Thymus (tissue), 11 donors: ENCODE measurements around the gene S100A7A. TPM values are rescaled to one million over a fixed set of nuclear protein-coding genes. Genes with fewer than 3 reads are reported as not detected.

Source experiments
- DNase-seq, 9 donors: peaks; one replicate each; pipeline ENCODE4 v3.0.0-alpha.2; 2013; ENCODE audit warnings: low spot score in 9 of 9, low read depth in 6 of 9, missing footprints in 1 of 9
- H3K27ac ChIP-seq, 2 donors: one replicate each; pipeline ENCODE4 v1.5.1; 2013; ENCODE audit warnings: control low read depth in 1 of 2, low read depth in 1 of 2, low read length in 1 of 2, mild to moderate bottlenecking in 1 of 2, moderate library complexity in 1 of 2
- H3K27me3 ChIP-seq, 2 donors: one replicate each; pipeline ENCODE4 v1.5.1; 2013; ENCODE audit warnings: low read length in 1 of 2; ENCODE audit not compliant: control insufficient read depth in 2 of 2, insufficient read depth in 1 of 2
- H3K36me3 ChIP-seq, 2 donors: one replicate each; pipeline ENCODE4 v1.5.1; 2013; ENCODE audit warnings: low read length in 1 of 2, mild to moderate bottlenecking in 1 of 2, moderate library complexity in 1 of 2; ENCODE audit not compliant: control insufficient read depth in 2 of 2, insufficient read depth in 2 of 2
- H3K4me1 ChIP-seq, 2 donors: one replicate each; pipeline ENCODE4 v1.5.1; 2013; ENCODE audit warnings: low read length in 2 of 2; ENCODE audit not compliant: control insufficient read depth in 2 of 2, insufficient read depth in 2 of 2
- H3K4me3 ChIP-seq, 2 donors: one replicate each; pipeline ENCODE4 v1.5.1; 2013; ENCODE audit warnings: low read length in 2 of 2, control low read depth in 1 of 2, mild to moderate bottlenecking in 1 of 2
- H3K9me3 ChIP-seq, 2 donors: one replicate each; pipeline ENCODE4 v1.5.1; 2013; ENCODE audit warnings: low read length in 1 of 2, mild to moderate bottlenecking in 1 of 2; ENCODE audit not compliant: control insufficient read depth in 2 of 2, insufficient read depth in 1 of 2
- WGBS: extraction: QIAGEN DNeasy Blood & Tissue Kit; methylation state at CpG from one replicate; pipeline ENCODE4 v1.1.7; 2013; 5-methylcytosine and 5-hydroxymethylcytosine counted together
- polyA plus RNA-seq: library from polyadenylated mRNA; stranded (reverse); fragments of 200-250 nt; gene quantifications from one replicate; pipeline ENCODE4 v1.2.3, GENCODE V29; 2013
- total RNA-seq: library from RNA; stranded (reverse); fragments of 120-200 nt; gene quantifications from one replicate; pipeline ENCODE4 v1.2.4, GENCODE V29; 2013
- donor health status: healthy.

The S100A7A gene
- total and polyA plus RNA-seq, 2 donors, result 0.30 TPM; not detected in 1

GRCh38 chr1:153392822-153393221 is 23.5 kb upstream of the S100A7A start:
- Histone ChIP-seq H3K36me3 (no peaks in the 10 kb centered on the region), H3K9me3 (no peaks in the 10 kb centered on the region), H3K27ac (no peak overlapping the region), H3K27me3 (no peaks in the 10 kb centered on the region), H3K4me3 (no peak overlapping the region), H3K4me1 (no peaks in the 10 kb centered on the region)
- DNase-seq, result no peak
- 94% methylated on average over 3 of the region's 3 CpGs for WGBS

GRCh38 chr1:153393926-153394325 is 22.4 kb upstream of the S100A7A start:
- Histone ChIP-seq H3K27me3 (no peaks in the 10 kb centered on the region), H3K9me3 (no peaks in the 10 kb centered on the region), H3K27ac (no peak overlapping the region), H3K36me3 (no peaks in the 10 kb centered on the region), H3K4me3 (no peak overlapping the region), H3K4me1 (no peaks in the 10 kb centered on the region)
- no peak for DNase-seq
- WGBS, result 96% methylated on average over 6 of the region's 6 CpGs

- DNase-seq, result no peak
- H3K4me3 ChIP-seq, result no peak overlapping the region
- WGBS, result 93% methylated on average over 5 of the region's 5 CpGs
- no peaks in the 10 kb centered on the region for H3K4me1 ChIP-seq
- H3K27ac ChIP-seq, result no peak overlapping the region
- no peaks in the 10 kb centered on the region for H3K36me3 ChIP-seq
- H3K27me3 ChIP-seq, result no peaks in the 10 kb centered on the region
- H3K9me3 ChIP-seq, result no peaks in the 10 kb centered on the region
Measured at GRCh38 chr1:153394391-153394790, 21.9 kb upstream of the S100A7A start.

GRCh38 chr1:153395136-153395685 is 21.1 kb upstream of the S100A7A start:
- no peak overlapping the region for H3K4me3 ChIP-seq
- 94% methylated on average over 7 of the region's 7 CpGs for WGBS
- H3K4me1 ChIP-seq, result no peaks in the 10 kb centered on the region
- H3K9me3 ChIP-seq, result no peaks in the 10 kb centered on the region
- no peak overlapping the region for H3K27ac ChIP-seq
- peaks cover 0 to under 1% of the 10 kb centered on the region in 2 donors for H3K27me3 ChIP-seq
- no peaks in the 10 kb centered on the region for H3K36me3 ChIP-seq
- DNase-seq, result no peak

- no peaks in the 10 kb centered on the region for H3K36me3 ChIP-seq
- no peaks in the 10 kb centered on the region for H3K4me1 ChIP-seq
- WGBS, result 93% methylated on average over 6 of the region's 6 CpGs
- no peak overlapping the region for H3K27ac ChIP-seq
- no peak overlapping the region for H3K4me3 ChIP-seq
- H3K27me3 ChIP-seq, result peaks cover 0 to 2% of the 10 kb centered on the region in 2 donors
- H3K9me3 ChIP-seq, result no peaks in the 10 kb centered on the region
- no peak for DNase-seq
Measured at GRCh38 chr1:153395776-153396175, 20.5 kb upstream of the S100A7A start.

- no peak for DNase-seq
- Histone ChIP-seq H3K9me3 (no peaks in the 10 kb centered on the region), H3K27ac (no peak overlapping the region), H3K36me3 (no peaks in the 10 kb centered on the region), H3K4me1 (no peaks in the 10 kb centered on the region), H3K27me3 (peaks cover 0 to 2% of the 10 kb centered on the region in 2 donors), H3K4me3 (no peak overlapping the region)
- 93% methylated on average over 6 of the region's 6 CpGs for WGBS
Measured at GRCh38 chr1:153396461-153396860, 19.9 kb upstream of the S100A7A start.

- DNase-seq, result no peak
- no peak overlapping the region for H3K4me3 ChIP-seq
- no peaks in the 10 kb centered on the region for H3K36me3 ChIP-seq
- H3K27me3 ChIP-seq, result peaks cover 0 to 2% of the 10 kb centered on the region in 2 donors
- WGBS, result 86% methylated on average over 19 of the region's 19 CpGs
- H3K27ac ChIP-seq, result no peak overlapping the region
- H3K4me1 ChIP-seq, result no peaks in the 10 kb centered on the region
- H3K9me3 ChIP-seq, result no peaks in the 10 kb centered on the region
Measured at GRCh38 chr1:153397051-153397923, 19.0 kb upstream of the S100A7A start.

GRCh38 chr1:153397924-153398651 is 18.2 kb upstream of the S100A7A start:
- H3K36me3 ChIP-seq, result no peaks in the 10 kb centered on the region
- no peak overlapping the region for H3K27ac ChIP-seq
- no peaks in the 10 kb centered on the region for H3K9me3 ChIP-seq
- H3K4me1 ChIP-seq, result no peaks in the 10 kb centered on the region
- peaks cover 0 to 2% of the 10 kb centered on the region in 2 donors for H3K27me3 ChIP-seq
- H3K4me3 ChIP-seq, result no peak overlapping the region
- no peak for DNase-seq
- WGBS, result 94% methylated on average over 6 of the region's 6 CpGs
